GM12874 (cell line): ENCODE results near the gene AQP12B.

Experiments
- CTCF ChIP-seq: IDR thresholded peaks from 2 replicates; pipeline ENCODE4 v1.5.1; 2011; ENCODE audit warnings: low read depth, mild to moderate bottlenecking, control low read depth, low read length, moderate library complexity; ENCODE audit not compliant: insufficient read depth

The AQP12B gene

GRCh38 chr2:240711701-240712100 is 29.0 kb upstream of the AQP12B start:
- no peak for TF ChIP-seq CTCF

DNA sequence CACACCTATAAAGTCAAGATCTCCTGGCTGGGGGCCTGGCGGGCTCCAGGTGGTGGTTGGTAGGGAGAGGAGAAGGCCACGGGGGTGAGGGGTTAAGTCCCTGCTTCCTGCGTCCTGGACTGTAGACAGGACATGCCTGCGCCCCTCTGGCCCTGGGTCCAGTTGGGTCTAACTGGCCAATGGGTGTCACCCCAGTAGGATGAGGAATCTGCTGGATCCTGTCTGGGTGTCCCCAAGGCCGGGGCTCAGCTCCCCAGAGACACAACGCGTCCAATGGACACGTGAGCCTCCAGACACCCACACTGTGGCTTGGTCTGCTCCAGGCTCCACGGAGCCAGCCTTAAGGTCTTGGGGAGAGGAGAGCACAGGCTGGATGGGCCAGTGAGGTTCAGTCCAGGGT is 28.6 kb upstream of the AQP12B start:
- no peak for TF ChIP-seq CTCF

- no peak for TF ChIP-seq CTCF
Measured at GRCh38 chr2:240708457-240708856, 25.8 kb upstream of the AQP12B start.

- no peak for TF ChIP-seq CTCF
Measured at GRCh38 chr2:240707821-240708220, 25.1 kb upstream of the AQP12B start.

- no peak for TF ChIP-seq CTCF
Measured at GRCh38 chr2:240707043-240707756, 24.5 kb upstream of the AQP12B start.

DNA sequence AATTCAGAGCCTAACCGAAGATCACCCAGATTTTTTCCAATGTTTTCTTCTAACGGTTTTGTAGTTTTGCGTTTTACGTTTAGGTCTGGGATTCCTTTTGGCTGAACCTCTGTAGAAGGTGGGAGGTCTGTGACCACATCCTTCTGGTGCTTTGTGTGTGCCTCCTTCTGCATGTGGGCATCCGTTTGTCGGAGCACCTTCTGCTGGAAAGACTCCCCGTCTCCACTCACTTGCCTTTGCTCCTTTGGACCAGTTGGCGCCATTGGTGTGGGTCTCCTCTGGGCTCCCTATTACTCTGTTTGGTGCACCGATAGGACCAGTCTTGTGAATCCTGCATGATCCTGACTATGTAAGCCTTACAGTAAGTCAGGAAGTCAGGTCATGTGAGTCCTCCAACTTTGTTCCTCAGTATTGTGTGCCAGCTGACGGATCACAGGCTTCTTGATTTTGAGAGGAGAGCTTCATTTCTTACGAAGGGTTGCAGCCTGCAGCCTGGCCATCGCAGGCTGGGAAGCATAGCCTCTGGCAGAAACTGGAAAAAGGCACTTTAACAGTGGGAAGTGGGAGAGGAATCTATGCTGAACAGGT is 22.6 kb upstream of the AQP12B start:
- TF ChIP-seq CTCF = no peak

DNA sequence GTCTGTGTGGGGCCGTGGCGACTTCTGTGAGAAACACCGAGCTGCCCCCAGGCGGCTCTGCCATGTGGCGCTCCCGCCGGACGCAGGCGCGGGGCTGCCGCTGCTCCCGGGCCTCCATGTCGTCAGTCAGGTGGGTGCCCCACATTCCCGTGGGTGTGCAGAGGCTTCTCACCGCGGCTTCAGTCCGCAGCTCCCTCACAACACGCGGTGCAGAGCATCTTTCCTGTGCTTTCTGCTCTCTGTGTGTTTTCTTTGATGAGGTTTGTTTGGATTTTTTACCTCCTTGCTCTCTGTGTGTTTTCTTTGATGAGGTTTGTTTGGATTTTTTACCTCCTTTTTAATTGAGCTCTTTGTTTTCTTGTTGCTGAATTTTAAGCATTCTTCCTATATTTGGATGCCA is 22.0 kb upstream of the AQP12B start:
- no peak for TF ChIP-seq CTCF
